B cell (primary cell): ENCODE results near the gene SMIM14. TPM values are rescaled to one million over a fixed set of nuclear protein-coding genes. Genes with fewer than 3 reads are reported as not detected.
"Not testable (repeated sequence)": the region's sequence is repeated elsewhere in the genome, so short reads cannot be mapped to it uniquely, and the experiment has no call there.

ENCODE experiments used
- ATAC-seq: fragments of 200-7000 bp; cut with Tn5 transposase; one replicate; pipeline ENCODE4 v1.10.0; 2021; ENCODE audit warnings: low read depth, mild to moderate bottlenecking, moderate number of reproducible peaks, moderate library complexity
- CTCF ChIA-PET: fragments of 350-600 bp; sonication (Branson Sonifier 250); formaldehyde crosslinking; loops from one replicate; lab custom pipeline; 2021; ENCODE audit warnings: antibody characterized with exemption, inconsistent platforms; lab: Charles Lee
- POLR2A ChIA-PET: fragments of 350-600 bp; sonication (Branson Sonifier 250); formaldehyde crosslinking; loops from one replicate; lab custom pipeline; 2021; ENCODE audit warnings: antibody characterized with exemption; lab: Charles Lee
- DNase-seq: peaks from one replicate; pipeline ENCODE4 v3.0.0; 2013
- H2AFZ ChIP-seq: 2 replicates; pipeline ENCODE4 v1.6.1; 2012; ENCODE audit warnings: mild to moderate bottlenecking, low read depth, low read length; ENCODE audit not compliant: insufficient read depth, poor library complexity, severe bottlenecking
- H3K27ac ChIP-seq, 2 donors: 1 replicate in 1 of 2; 2 replicates in 1 of 2; pipeline ENCODE4 v1.5.1; 2012 to 2013; ENCODE audit warnings: low read length in 2 of 2, mild to moderate bottlenecking in 2 of 2, moderate library complexity in 1 of 2
- H3K27me3 ChIP-seq, 4 experiments: fragments of 200-600 bp in 1 of 4; sonication (generic) in 1 of 4; replicated peaks in 1 of 4; 1 replicate in 2 of 4; 2 replicates in 2 of 4; pipeline versions ENCODE4 v1.6.1 to v1.7.0; 2013 to 2016; ENCODE audit warnings: low read length in 3 of 4, mild to moderate bottlenecking in 2 of 4, mixed read lengths in 1 of 4, moderate library complexity in 1 of 4; ENCODE audit not compliant: insufficient read depth in 4 of 4, control insufficient read depth in 3 of 4; ENCODE audit errors: control extremely low read depth in 1 of 4
- H3K36me3 ChIP-seq, 2 experiments: replicated peaks in 1 of 2; 1 replicate in 1 of 2; 2 replicates in 1 of 2; pipeline versions ENCODE4 v1.6.1 to v1.7.1; 2013; ENCODE audit warnings: low read length in 1 of 2; ENCODE audit not compliant: insufficient read depth in 2 of 2, control insufficient read depth in 1 of 2; ENCODE audit errors: control extremely low read depth in 1 of 2, extremely low read depth in 1 of 2
- H3K4me1 ChIP-seq, 2 donors: fragments of 200-600 bp in 1 of 2; sonication (generic) in 1 of 2; 1 replicate in 1 of 2; 2 replicates in 1 of 2; pipeline versions ENCODE4 v1.5.1 to v1.6.1; 2013 to 2017; ENCODE audit warnings: low read length in 2 of 2; ENCODE audit not compliant: control insufficient read depth in 2 of 2, insufficient read depth in 2 of 2
- H3K4me2 ChIP-seq: replicated peaks from 2 replicates; pipeline ENCODE3; 2012; ENCODE audit warnings: mild to moderate bottlenecking, low read depth, low read length; ENCODE audit not compliant: poor library complexity, severe bottlenecking
- H3K4me3 ChIP-seq, 5 experiments: fragments of 200-600 bp in 1 of 5; sonication (generic) in 1 of 5; 1 replicate in 3 of 5; 2 replicates in 2 of 5; pipeline versions ENCODE4 v1.5.1 to v1.7.0; 2011 to 2016; ENCODE audit warnings: low read length in 4 of 5, mild to moderate bottlenecking in 4 of 5, low read depth in 2 of 5, control low read depth in 1 of 5, moderate library complexity in 1 of 5; ENCODE audit not compliant: insufficient read depth in 1 of 5; ENCODE audit errors: control extremely low read depth in 1 of 5, extremely low read depth in 1 of 5
- H3K79me2 ChIP-seq: fragments of 200-600 bp; sonication (generic); one replicate; pipeline ENCODE4 v1.6.0; 2016; ENCODE audit warnings: low read length; ENCODE audit not compliant: control insufficient read depth, insufficient read depth
- H3K9ac ChIP-seq: fragments of 200-600 bp; sonication (generic); 2 replicates; pipeline ENCODE4 v1.6.1; 2017; ENCODE audit warnings: mild to moderate bottlenecking, low read length, moderate library complexity
- H3K9me3 ChIP-seq, 3 donors: one replicate each; pipeline versions ENCODE4 v1.6.1 to v1.7.1; 2013; ENCODE audit warnings: low read length in 2 of 3; ENCODE audit not compliant: control insufficient read depth in 2 of 3, insufficient read depth in 1 of 3; ENCODE audit errors: control extremely low read depth in 1 of 3
- H4K20me1 ChIP-seq: 2 replicates; pipeline ENCODE4 v1.6.0; 2012; ENCODE audit warnings: mild to moderate bottlenecking, low read length; ENCODE audit not compliant: insufficient read depth, control insufficient read depth, poor library complexity, severe bottlenecking
- H3K27ac Mint-ChIP-seq: one replicate; pipeline ENCODE4 v1.8.0; 2021; ENCODE audit warnings: mixed read lengths
- H3K27me3 Mint-ChIP-seq: one replicate; pipeline ENCODE4 v1.8.0; 2021; ENCODE audit warnings: mixed read lengths
- H3K4me1 Mint-ChIP-seq: one replicate; pipeline ENCODE4 v1.8.0; 2021; ENCODE audit warnings: mixed read lengths
- H3K4me3 Mint-ChIP-seq: one replicate; pipeline ENCODE4 v1.8.0; 2021; ENCODE audit warnings: mixed read lengths
- H3K9me3 Mint-ChIP-seq: one replicate; pipeline ENCODE4 v1.8.0; 2022; ENCODE audit warnings: mixed read lengths; ENCODE audit not compliant: insufficient read depth
- CTCF ChIP-seq: fragments of 200-600 bp; IDR thresholded peaks from one replicate; pipeline ENCODE4 v1.8.0; 2022; ENCODE audit warnings: antibody characterized with exemption, mild to moderate bottlenecking
- EZH2 ChIP-seq: IDR thresholded peaks from 2 replicates; pipeline ENCODE4 v1.6.1; 2012; ENCODE audit warnings: borderline replicate concordance, low read depth, mild to moderate bottlenecking, moderate library complexity, low read length; ENCODE audit not compliant: insufficient read depth, poor library complexity, severe bottlenecking
- WGBS: methylation state at CpG from one replicate; pipeline ENCODE4 v1.1.5; 2013; ENCODE audit warnings: missing lambda C conversion rate; ENCODE audit not compliant: insufficient coverage; 5-methylcytosine and 5-hydroxymethylcytosine counted together
- intact Hi-C: fragments of 100-400 bp; cut with micrococcal nuclease; formaldehyde crosslinking; loops from one replicate; pipeline ENCODE4 v1.10.0; 2022
- polyA plus RNA-seq: library from polyadenylated mRNA; depleted of rRNA; stranded (reverse); fragments of >200 nt; gene quantifications from 2 replicates; pipeline ENCODE4 v1.2.3, GENCODE V29; 2012
- total RNA-seq, 2 donors: library from RNA; stranded (reverse); fragments of 120-200 nt in 1 of 2; gene quantifications; 1 replicate in 1 of 2; 2 replicates in 1 of 2; pipeline versions ENCODE4 v1.2.3 to v1.2.4, GENCODE V29; 2013 to 2022

The SMIM14 gene
- total and polyA plus RNA-seq, 2 donors (not counting 1 experiment from before 2014, with no cell fraction given), result 38.9 to 56.0 TPM

- no peak for TF ChIP-seq EZH2
- TF ChIP-seq CTCF, result no peak
- Mint-ChIP-seq H3K4me1 (peaks cover 61% of the 10 kb centered on the region), H3K27ac (no peak overlapping the region), H3K9me3 (no peaks in the 10 kb centered on the region), H3K27me3 (no peaks in the 10 kb centered on the region), H3K4me3 (no peak overlapping the region)
- peak overlapping the region in 1 of 2 donors; percentile 84 for H3K27ac ChIP-seq
- H3K27me3 ChIP-seq, result no peaks in the 10 kb centered on the region
- H3K36me3 ChIP-seq, result peaks cover 4 to 12% of the 10 kb centered on the region in 2 experiments
- H3K79me2 ChIP-seq, result peaks cover 86% of the 10 kb centered on the region
- ATAC-seq (no peak), DNase-seq (no peak)
- no peak overlapping the region for H2AFZ ChIP-seq
- no peak overlapping the region for H3K4me3 ChIP-seq
- WGBS, result no CpG with 5 or more reads among the region's 1 CpG
- CTCF ChIA-PET, result interaction anchor here (0.8 to 1.1 kb wide), 2 partner anchors 9 to 13 kb away, joined by 3 to 5 read pairs; no protein-coding TSS in a partner anchor
- H3K9me3 ChIP-seq, result no peaks in the 10 kb centered on the region
- no peak overlapping the region for H3K4me2 ChIP-seq
- no peaks in the 10 kb centered on the region for H4K20me1 ChIP-seq
- intact Hi-C loops, result no loop called here
- POLR2A ChIA-PET, result no interaction called here
- no peak overlapping the region for H3K9ac ChIP-seq
- H3K4me1 ChIP-seq, result peaks cover 34 to 48% of the 10 kb centered on the region in 2 donors
These were observed 22.0 kb downstream of the SMIM14 start for GRCh38 chr4:39616651-39617050.

GRCh38 chr4:39616112-39616511, 22.6 kb downstream of the SMIM14 start:
- H3K9me3 Mint-ChIP-seq, H2AFZ ChIP-seq, H3K9ac ChIP-seq, H3K4me3 Mint-ChIP-seq, DNase-seq, H3K4me3 ChIP-seq, POLR2A ChIA-PET, H3K4me2 ChIP-seq, H3K27me3 Mint-ChIP-seq, intact Hi-C loops, H3K9me3 ChIP-seq, H3K27me3 ChIP-seq, H4K20me1 ChIP-seq, ATAC-seq: not testable (repeated sequence)
- Histone ChIP-seq H3K79me2 (peaks cover 86% of the 10 kb centered on the region), H3K27ac (peak overlapping the region; percentile 18 to 84), H3K4me1 (peaks cover 34 to 48% of the 10 kb centered on the region in 2 donors), H3K36me3 (peaks cover 3 to 13% of the 10 kb centered on the region in 2 experiments)
- WGBS, result 100% methylated on average over 1 of the region's 6 CpGs
- Mint-ChIP-seq H3K27ac (peak overlapping the region; percentile 15), H3K4me1 (peaks cover 59% of the 10 kb centered on the region)
- CTCF ChIA-PET, result interaction anchor here (0.8 to 1.1 kb wide), 2 partner anchors 9 to 13 kb away, joined by 3 to 5 read pairs; no protein-coding TSS in a partner anchor
